H9 (cell line): Measurements from ENCODE around the gene ABCA13. TPM values are rescaled to one million over a fixed set of nuclear protein-coding genes. Genes with fewer than 3 reads are reported as not detected.

Experiments
- DNase-seq: peaks from one replicate; pipeline ENCODE4 v3.0.0-alpha.2; 2017
- H2AFZ ChIP-seq: one replicate; pipeline ENCODE4 v1.6.1; 2013; ENCODE audit warnings: mild to moderate bottlenecking, low read length, control low read depth, moderate library complexity
- H2AK5ac ChIP-seq: 2 replicates; pipeline ENCODE4 v1.6.1; 2013; ENCODE audit warnings: low read length, control low read depth, mixed read lengths; ENCODE audit not compliant: insufficient read length
- H2BK120ac ChIP-seq: one replicate; pipeline ENCODE4 v1.6.1; 2013; ENCODE audit warnings: low read depth, mild to moderate bottlenecking, low read length, control low read depth, inconsistent platforms; ENCODE audit not compliant: poor library complexity, severe bottlenecking
- H2BK12ac ChIP-seq: 2 replicates; pipeline ENCODE4 v1.6.1; 2013; ENCODE audit warnings: low read length, control low read depth, mixed read lengths, low read depth; ENCODE audit not compliant: insufficient read length
- H2BK15ac ChIP-seq: 2 replicates; pipeline ENCODE4 v1.6.1; 2013; ENCODE audit warnings: low read depth, low read length, control low read depth
- H2BK20ac ChIP-seq: one replicate; pipeline ENCODE4 v1.6.1; 2013; ENCODE audit warnings: low read depth, mild to moderate bottlenecking, low read length, control low read depth, inconsistent platforms; ENCODE audit not compliant: poor library complexity, severe bottlenecking
- H2BK5ac ChIP-seq: 2 replicates; pipeline ENCODE4 v1.6.1; 2013; ENCODE audit warnings: low read length, control low read depth, mixed read lengths; ENCODE audit not compliant: insufficient read length
- H3K14ac ChIP-seq: 2 replicates; pipeline ENCODE4 v1.6.1; 2013; ENCODE audit warnings: low read length, control low read depth; ENCODE audit not compliant: insufficient read depth
- H3K18ac ChIP-seq: 2 replicates; pipeline ENCODE4 v1.6.1; 2013; ENCODE audit warnings: low read depth, mild to moderate bottlenecking, mixed read lengths, low read length, control low read depth; ENCODE audit not compliant: insufficient read length
- H3K23ac ChIP-seq: 2 replicates; pipeline ENCODE4 v1.6.1; 2013; ENCODE audit warnings: low read length, control low read depth, mixed read lengths, low read depth; ENCODE audit not compliant: insufficient read length
- H3K23me2 ChIP-seq: 2 replicates; pipeline ENCODE4 v1.6.1; 2013; ENCODE audit warnings: low read depth, mild to moderate bottlenecking, mixed read lengths, low read length, control low read depth; ENCODE audit not compliant: insufficient read length, poor library complexity, severe bottlenecking
- H3K27ac ChIP-seq: 2 replicates; pipeline ENCODE4 v1.5.1; 2013; ENCODE audit warnings: low read length, control low read depth, mixed read lengths, low read depth; ENCODE audit not compliant: insufficient read length
- H3K27me3 ChIP-seq: 2 replicates; pipeline ENCODE4 v1.6.1; 2013; ENCODE audit warnings: low read length, control low read depth, inconsistent platforms; ENCODE audit not compliant: insufficient read depth
- H3K4ac ChIP-seq: 2 replicates; pipeline ENCODE4 v1.6.1; 2013; ENCODE audit warnings: low read depth, mild to moderate bottlenecking, control low read depth, inconsistent platforms, low read length, moderate library complexity
- H3K4me1 ChIP-seq: 2 replicates; pipeline ENCODE4 v1.6.1; 2013; ENCODE audit warnings: low read length, control low read depth, inconsistent platforms; ENCODE audit not compliant: insufficient read depth
- H3K4me2 ChIP-seq: 2 replicates; pipeline ENCODE4 v1.6.1; 2013; ENCODE audit warnings: low read length, control low read depth, mixed read lengths; ENCODE audit not compliant: insufficient read length, insufficient read depth
- H3K56ac ChIP-seq: 2 replicates; pipeline ENCODE4 v1.6.1; 2013; ENCODE audit warnings: low read depth, mild to moderate bottlenecking, mixed read lengths, low read length, control low read depth; ENCODE audit not compliant: insufficient read length
- H3K79me1 ChIP-seq: 2 replicates; pipeline ENCODE4 v1.6.1; 2013; ENCODE audit warnings: low read depth, mild to moderate bottlenecking, moderate library complexity, low read length, control low read depth, inconsistent platforms; ENCODE audit not compliant: insufficient read depth, poor library complexity, severe bottlenecking
- H3K79me2 ChIP-seq: 2 replicates; pipeline ENCODE4 v1.6.1; 2013; ENCODE audit warnings: low read length, control low read depth, inconsistent platforms; ENCODE audit not compliant: insufficient read depth
- H3K9ac ChIP-seq: 2 replicates; pipeline ENCODE4 v1.6.1; 2013; ENCODE audit warnings: low read length, control low read depth, mixed read lengths; ENCODE audit not compliant: insufficient read length; ENCODE audit errors: extremely low read depth
- H3K9me3 ChIP-seq: one replicate; pipeline ENCODE4 v1.6.1; 2013; ENCODE audit warnings: low read depth, low read length, inconsistent platforms; ENCODE audit not compliant: control insufficient read depth
- H3T11ph ChIP-seq: one replicate; pipeline ENCODE4 v1.6.1; 2013; ENCODE audit warnings: mild to moderate bottlenecking, low read length, control low read depth, inconsistent platforms
- H4K20me1 ChIP-seq: one replicate; pipeline ENCODE4 v1.6.1; 2013; ENCODE audit not compliant: control insufficient read depth, insufficient read length, insufficient read depth
- H4K5ac ChIP-seq: 2 replicates; pipeline ENCODE4 v1.6.1; 2013; ENCODE audit warnings: low read depth, mild to moderate bottlenecking, mixed read lengths, low read length, control low read depth; ENCODE audit not compliant: insufficient read length
- H4K8ac ChIP-seq: replicated peaks from 2 replicates; pipeline ENCODE4 v1.6.1; 2013; ENCODE audit warnings: low read length, control low read depth, mixed read lengths, low read depth; ENCODE audit not compliant: insufficient read length
- H4K91ac ChIP-seq: 2 replicates; pipeline ENCODE4 v1.6.1; 2013; ENCODE audit warnings: low read depth, mild to moderate bottlenecking, moderate library complexity, mixed read lengths, low read length, control low read depth; ENCODE audit not compliant: insufficient read length
- H3K27ac Mint-ChIP-seq, 3 experiments: 2 replicates in 2 of 3; 3 replicates in 1 of 3; pipeline ENCODE4 v1.8.0; 2020 to 2021; ENCODE audit warnings: mixed read lengths in 3 of 3, mild to moderate bottlenecking in 1 of 3, moderate library complexity in 1 of 3
- H3K27me3 Mint-ChIP-seq: 2 replicates; pipeline ENCODE4 v1.8.0; 2021; ENCODE audit warnings: low read depth, mild to moderate bottlenecking, moderate library complexity, mixed read lengths
- H3K36me3 Mint-ChIP-seq, 3 experiments: 2 replicates in 2 of 3; 3 replicates in 1 of 3; pipeline ENCODE4 v1.8.0; 2020 to 2021; ENCODE audit warnings: low read depth in 3 of 3, mixed read lengths in 3 of 3; ENCODE audit not compliant: insufficient read depth in 1 of 3
- H3K4me1 Mint-ChIP-seq, 2 experiments: 2 replicates each; pipeline ENCODE4 v1.8.0; 2020; ENCODE audit warnings: mixed read lengths in 2 of 2
- H3K4me3 Mint-ChIP-seq, 2 experiments: 2 replicates in 1 of 2; 3 replicates in 1 of 2; pipeline ENCODE4 v1.8.0; 2020 to 2021; ENCODE audit warnings: mild to moderate bottlenecking in 2 of 2, mixed read lengths in 2 of 2, moderate library complexity in 1 of 2
- H3K9me3 Mint-ChIP-seq, 2 experiments: 2 replicates in 1 of 2; 3 replicates in 1 of 2; pipeline ENCODE4 v1.8.0; 2020; ENCODE audit warnings: mild to moderate bottlenecking in 2 of 2, mixed read lengths in 2 of 2, moderate library complexity in 1 of 2
- CTCF ChIP-seq: fragments of 200-600 bp; sonication (generic); conservative IDR thresholded peaks from 3 replicates; pipeline ENCODE4 v1.8.0; 2021; ENCODE audit warnings: antibody characterized with exemption, mild to moderate bottlenecking
- WGBS: extraction: QIAGEN DNeasy Blood & Tissue Kit; methylation state at CpG from one replicate; pipeline ENCODE4 v1.1.7; 2013; ENCODE audit warnings: missing lambda C conversion rate, low lambda C conversion rate, mixed read lengths; ENCODE audit not compliant: insufficient read length; ENCODE audit errors: extremely low coverage; 5-methylcytosine and 5-hydroxymethylcytosine counted together
- total RNA-seq: library from RNA; stranded (reverse); gene quantifications from 2 replicates; pipeline ENCODE4 v1.2.1, GENCODE V29; 2021

Gene ABCA13
- total RNA-seq, 1 experiment from 2014 or later, result 0.11 TPM

GRCh38 chr7:48515171-48515570, 343.9 kb downstream of the ABCA13 start:
- Mint-ChIP-seq H3K9me3 (no peaks in the 10 kb centered on the region), H3K4me1 (peaks cover 8 to 12% of the 10 kb centered on the region in 2 experiments), H3K27ac (no peak overlapping the region), H3K36me3 (no peaks in the 10 kb centered on the region), H3K27me3 (no peaks in the 10 kb centered on the region; the same call in 1 of the 2 replicates), H3K4me3 (no peak overlapping the region)
- Histone ChIP-seq H3K23me2 (no peaks in the 10 kb centered on the region), H2BK15ac (no peak overlapping the region), H2AK5ac (no peak overlapping the region), H3K9ac (no peak overlapping the region), H3K79me1 (no peaks in the 10 kb centered on the region), H3K23ac (no peak overlapping the region), H3T11ph (no peak overlapping the region), H3K27me3 (no peaks in the 10 kb centered on the region), H3K14ac (no peak overlapping the region), H3K4me1 (0 out of 2 replicates have a peak, but pooled peaks cover 3% of the 10 kb centered on the region), H4K20me1 (no peaks in the 10 kb centered on the region), H4K8ac (no peak overlapping the region), H3K4ac (no peak overlapping the region), H4K5ac (no peak overlapping the region), H3K4me2 (no peak overlapping the region), H2BK120ac (no peak overlapping the region), H3K79me2 (no peaks in the 10 kb centered on the region), H2BK5ac (no peak overlapping the region), H2BK12ac (no peak overlapping the region), H2AFZ (no peak overlapping the region), H3K18ac (no peak overlapping the region), H4K91ac (no peak overlapping the region), H3K56ac (no peak overlapping the region), H3K9me3 (no peaks in the 10 kb centered on the region), H3K27ac (no peak overlapping the region), H2BK20ac (no peak overlapping the region)
- no peak for TF ChIP-seq CTCF
- no CpG with 5 or more reads among the region's 3 CpGs for WGBS
- no peak for DNase-seq
